Heart left ventricle (tissue), 16 donors: Measurements from ENCODE around the gene BDKRB2. TPM values are rescaled to one million over a fixed set of nuclear protein-coding genes. Genes with fewer than 3 reads are reported as not detected.

Experiments used
- ATAC-seq, 4 donors: fragments of 200-7000 bp; cut with Tn5 transposase; one replicate each; pipeline ENCODE4 v1.9.1; 2020 to 2022; ENCODE audit warnings: moderate library complexity in 4 of 4, mild to moderate bottlenecking in 3 of 4, moderate number of reproducible peaks in 1 of 4
- DNase-seq, 5 donors: peaks; one replicate each; pipeline ENCODE4 v3.0.0-alpha.2; 2020
- H3K27ac ChIP-seq, 12 donors: fragments of 200-600 bp; sonication (generic) in 4 of 12; one replicate each; pipeline versions ENCODE4 v1.5.0 to v1.8.0; 2016 to 2022; ENCODE audit warnings: mild to moderate bottlenecking in 2 of 12
- H3K27me3 ChIP-seq, 9 donors: fragments of 200-600 bp; sonication (generic) in 2 of 9; one replicate each; pipeline versions ENCODE4 v1.5.1 to v1.8.0; 2016 to 2022; ENCODE audit warnings: mild to moderate bottlenecking in 3 of 9
- H3K36me3 ChIP-seq, 9 donors: fragments of 200-600 bp; sonication (generic) in 2 of 9; one replicate each; pipeline versions ENCODE4 v1.5.0 to v1.8.0; 2018 to 2022; ENCODE audit warnings: mild to moderate bottlenecking in 2 of 9
- H3K4me1 ChIP-seq, 12 donors: fragments of 200-600 bp; sonication (generic) in 4 of 12; one replicate each; pipeline versions ENCODE4 v1.5.0 to v1.8.0; 2016 to 2022; ENCODE audit warnings: mild to moderate bottlenecking in 3 of 12
- H3K4me3 ChIP-seq, 12 donors: fragments of 200-600 bp; sonication (generic) in 4 of 12; one replicate each; pipeline versions ENCODE4 v1.5.0 to v1.8.0; 2017 to 2022; ENCODE audit warnings: mild to moderate bottlenecking in 9 of 12, moderate library complexity in 4 of 12
- H3K9me3 ChIP-seq, 12 donors: fragments of 200-600 bp; sonication (generic) in 4 of 12; one replicate each; pipeline versions ENCODE4 v1.5.0 to v1.8.0; 2016 to 2022; ENCODE audit warnings: mild to moderate bottlenecking in 1 of 12
- POLR2A ChIP-seq, 2 donors: fragments of 450-650 bp; IDR thresholded peaks; one replicate each; pipeline ENCODE4 v1.6.1; 2017; ENCODE audit warnings: antibody characterized with exemption in 2 of 2, mild to moderate bottlenecking in 2 of 2, moderate library complexity in 2 of 2
- WGBS, 4 donors: extraction: QIAGEN DNeasy Blood & Tissue Kit in 2 of 4; methylation state at CpG; one replicate each; pipeline versions ENCODE4 v1.1.5 to v1.1.7; 2013 to 2018; 5-methylcytosine and 5-hydroxymethylcytosine counted together
- intact Hi-C, 10 donors: fragments of 100-400 bp; cut with DNase I; formaldehyde crosslinking; loops; one replicate each; pipeline versions ENCODE4 v1.11.1 to v1.14.2; 2022
- polyA plus RNA-seq, 2 donors: library from polyadenylated mRNA; stranded (reverse); fragments of 200-250 nt; gene quantifications; one replicate each; pipeline ENCODE4 v1.2.3, GENCODE V29; 2013
- total RNA-seq, 9 donors: library from RNA; depleted of rRNA in 2 of 9; stranded (reverse); fragments of >200 nt in 2 of 9; fragmentation: NEBNext Ultra II Directional in 3 of 9; extraction: Animal tissue kit (Norgen Biotek cat#: 25700) in 3 of 9; gene quantifications; one replicate each; pipeline versions ENCODE4 v1.1.0 to v1.2.4, GENCODE V29; 2016 to 2023
- TF ChIP-seq, protein P1 (sequence below), 12 donors: fragments of 200-600 bp; sonication (generic) in 4 of 12; IDR thresholded peaks; one replicate each; pipeline versions ENCODE4 v1.5.0 to v1.8.0; 2018 to 2022; ENCODE audit warnings: antibody characterized with exemption in 12 of 12, mild to moderate bottlenecking in 5 of 12
- donor health status: ischemic (EF 13 %, LVEDD 7.1; RV severe dilation, severe dysfunction).
- donor health status: healthy with polysubstance abuse.
- donor health status: DM: no; HTN: yes; CAD: no.
- donor health status: DM: no; HTN: no; CAD: no.
- donor health status: ischemic (EF 25% LVEDD 6.9; RV normal size, moderate dysfunction).
- donor health status: ischemic (EF 25% LVEDD 5.7; RV mildly dilated, moderate dysfunction).
- donor health status: healthy.
- donor health status: DM: yes; HTN: yes; CAD: no.
- donor health status: ischemic (EF 35%, LVEDD 5.7; RV mildly dilated, moderate dysfunction).
- donor health status: nonischemic (EF 11% LVEDD 7.7; RV severe dilation, severe dysfunction).
- donor health status: DM: yes; HTN: yes; CAD: no.
- donor health status: PGD.
- donor health status: ischemic (EF 29% LVEDD 5.4; RV normal size, mild dysfunction).
- donor health status: nonischemic (EF 23%, LVEDD 6.1; RV moderate dilation, normal function).

BDKRB2 gene
- total and polyA plus RNA-seq, 11 donors: 0.14 to 3.3 (median 0.63) TPM

DNA sequence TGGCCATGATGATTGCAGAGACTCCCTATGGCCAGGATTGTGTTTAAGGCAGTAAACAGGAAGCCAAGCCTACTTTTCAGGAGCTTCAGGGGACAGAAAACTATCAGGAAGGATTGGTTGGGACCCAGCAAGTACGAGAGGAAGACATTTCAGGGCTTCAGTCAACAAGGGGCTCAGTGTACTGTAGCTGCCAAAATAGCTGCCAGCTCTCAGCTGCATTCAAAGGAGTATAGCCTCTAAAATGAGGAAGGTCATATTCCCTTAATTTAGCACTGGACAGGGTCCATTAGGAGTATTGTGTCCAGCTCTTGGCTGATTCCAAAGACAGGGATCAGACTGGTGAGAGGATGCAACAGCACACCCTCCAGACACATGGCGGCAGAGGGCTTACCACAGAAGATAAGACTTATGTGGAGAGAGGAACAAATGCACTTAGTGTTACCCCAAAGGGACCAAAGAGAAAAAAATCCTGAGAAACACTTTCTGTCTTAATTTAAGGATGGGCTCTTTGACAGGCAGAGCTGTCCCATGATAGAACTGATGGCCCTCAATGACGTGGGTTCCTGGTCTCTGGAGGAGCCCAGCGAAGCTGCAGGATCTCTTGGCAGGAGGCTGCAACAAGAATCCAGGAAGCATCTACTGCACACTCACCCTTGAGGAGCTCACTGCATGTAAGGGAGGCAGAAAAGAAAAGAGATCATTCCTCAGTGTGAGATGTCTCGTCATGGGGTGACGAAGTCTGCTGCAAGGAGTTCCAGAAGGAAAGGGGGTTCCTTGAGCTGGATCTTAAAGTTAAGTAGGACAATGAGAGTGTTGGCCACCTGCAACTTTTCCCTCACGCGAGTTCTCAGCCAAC lies 66.2 kb downstream of the BDKRB2 start:
- Histone ChIP-seq H3K4me1 (peaks cover 0 to 6% (median 0%) of the 10 kb centered on the region in 12 donors), H3K4me3 (no peak overlapping the region), H3K36me3 (no peaks in the 10 kb centered on the region), H3K9me3 (peaks cover 0 to 20% (median 0%) of the 10 kb centered on the region in 12 donors), H3K27me3 (peaks cover 0 to 2% (median 0%) of the 10 kb centered on the region in 9 donors), H3K27ac (no peak overlapping the region)
- DNase-seq (no peak), ATAC-seq (no peak)
- TF ChIP-seq, protein P1, sequence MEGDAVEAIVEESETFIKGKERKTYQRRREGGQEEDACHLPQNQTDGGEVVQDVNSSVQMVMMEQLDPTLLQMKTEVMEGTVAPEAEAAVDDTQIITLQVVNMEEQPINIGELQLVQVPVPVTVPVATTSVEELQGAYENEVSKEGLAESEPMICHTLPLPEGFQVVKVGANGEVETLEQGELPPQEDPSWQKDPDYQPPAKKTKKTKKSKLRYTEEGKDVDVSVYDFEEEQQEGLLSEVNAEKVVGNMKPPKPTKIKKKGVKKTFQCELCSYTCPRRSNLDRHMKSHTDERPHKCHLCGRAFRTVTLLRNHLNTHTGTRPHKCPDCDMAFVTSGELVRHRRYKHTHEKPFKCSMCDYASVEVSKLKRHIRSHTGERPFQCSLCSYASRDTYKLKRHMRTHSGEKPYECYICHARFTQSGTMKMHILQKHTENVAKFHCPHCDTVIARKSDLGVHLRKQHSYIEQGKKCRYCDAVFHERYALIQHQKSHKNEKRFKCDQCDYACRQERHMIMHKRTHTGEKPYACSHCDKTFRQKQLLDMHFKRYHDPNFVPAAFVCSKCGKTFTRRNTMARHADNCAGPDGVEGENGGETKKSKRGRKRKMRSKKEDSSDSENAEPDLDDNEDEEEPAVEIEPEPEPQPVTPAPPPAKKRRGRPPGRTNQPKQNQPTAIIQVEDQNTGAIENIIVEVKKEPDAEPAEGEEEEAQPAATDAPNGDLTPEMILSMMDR (IDR thresholded peaks at IDR 0.05): no peak
- TF ChIP-seq POLR2A (IDR thresholded peaks at IDR 0.05): no peak
- WGBS, 4 donors: 75 to 79% (median 78%) methylated on average over 8 of the region's 8 CpGs
- intact Hi-C loops: loop anchor here in 4 of 10 donors (5.0 to 10.0 kb wide), 3 partner anchors 273 to 706 kb away; no protein-coding TSS in a partner anchor

DNA sequence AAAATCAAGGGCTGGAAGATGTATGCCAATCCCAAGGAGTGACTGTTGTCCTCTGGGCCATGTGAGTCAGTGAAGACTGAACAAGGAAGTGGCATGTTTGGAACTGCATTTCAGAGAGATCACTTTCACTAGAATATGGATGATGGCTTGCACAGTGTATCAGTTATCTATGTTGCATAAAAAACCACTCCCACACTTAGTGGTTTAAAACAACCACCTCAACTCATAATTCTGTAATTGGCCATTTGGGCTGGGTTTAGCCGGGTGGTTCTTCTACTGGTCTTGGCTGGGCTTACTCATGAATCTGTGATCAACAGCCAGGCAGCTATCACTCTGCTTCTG lies 66.8 kb downstream of the BDKRB2 start:
- no peak for ATAC-seq
- Histone ChIP-seq H3K27me3 (peaks cover 0 to 2% (median 0%) of the 10 kb centered on the region in 9 donors), H3K36me3 (no peaks in the 10 kb centered on the region), H3K9me3 (peaks cover 0 to 20% (median 0%) of the 10 kb centered on the region in 12 donors), H3K4me1 (peaks cover 0 to 8% (median 0%) of the 10 kb centered on the region in 12 donors), H3K27ac (no peak overlapping the region), H3K4me3 (no peak overlapping the region)
- WGBS, 4 donors: 97 to 100% (median 99%) methylated on average over 1 of the region's 1 CpG
- DNase-seq: no peak
- no peak for TF ChIP-seq POLR2A (IDR thresholded peaks at IDR 0.05)
- TF ChIP-seq, protein P1 (IDR thresholded peaks at IDR 0.05): no peak
- intact Hi-C loops: loop anchor here in 4 of 10 donors (5.0 to 10.0 kb wide), 3 partner anchors 274 to 707 kb away; no protein-coding TSS in a partner anchor

DNA sequence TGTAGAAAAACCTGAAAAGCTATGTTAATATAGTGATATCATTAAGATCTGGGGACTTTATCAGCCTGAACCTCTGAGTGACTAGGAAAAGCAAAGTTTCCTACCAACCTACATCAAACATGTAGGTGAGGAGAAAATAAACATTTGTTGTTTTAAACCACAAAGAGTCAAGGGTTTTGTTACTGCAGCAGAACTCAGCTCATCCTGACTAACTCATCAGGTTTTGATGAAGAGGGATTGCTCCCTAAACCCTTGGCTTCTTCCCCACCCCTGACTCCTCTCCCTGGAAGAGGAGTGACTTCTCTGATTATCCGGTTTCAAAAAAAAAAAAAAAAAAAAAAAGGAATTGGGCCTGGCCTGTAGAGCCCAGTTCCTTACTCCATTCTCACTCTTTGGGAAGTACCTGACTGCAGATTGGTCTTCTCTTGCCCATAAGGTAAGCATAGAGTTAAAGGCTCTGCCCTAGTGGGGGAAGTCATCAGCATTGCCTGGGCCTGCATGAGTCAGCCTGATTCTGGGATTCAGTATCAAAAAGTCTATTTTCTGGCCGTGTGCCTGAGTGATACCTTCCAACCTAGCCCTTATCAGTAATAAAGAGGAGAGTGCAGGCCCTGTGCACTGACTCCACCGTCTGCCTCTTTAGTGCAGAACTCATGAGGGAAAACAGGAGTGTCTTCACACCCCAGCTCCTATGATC lies 68.3 kb downstream of the BDKRB2 start:
- DNase-seq (no peak), ATAC-seq (no peak)
- H3K27ac ChIP-seq: no peak overlapping the region
- TF ChIP-seq, protein P1 (IDR thresholded peaks at IDR 0.05): no peak
- TF ChIP-seq POLR2A (IDR thresholded peaks at IDR 0.05): no peak
- no peaks in the 10 kb centered on the region for H3K36me3 ChIP-seq
- no peak overlapping the region for H3K4me3 ChIP-seq
- H3K9me3 ChIP-seq: peaks cover 0 to 26% (median 5%) of the 10 kb centered on the region in 12 donors
- intact Hi-C loops: loop anchor here in 4 of 10 donors (5.0 to 10.0 kb wide), 3 partner anchors 276 to 708 kb away; no protein-coding TSS in a partner anchor
- peaks cover 0 to 8% (median 0%) of the 10 kb centered on the region in 12 donors for H3K4me1 ChIP-seq
- 26 to 48% (median 28%) methylated on average over 3 of the region's 3 CpGs for WGBS, 4 donors
- no peaks in the 10 kb centered on the region for H3K27me3 ChIP-seq

DNA sequence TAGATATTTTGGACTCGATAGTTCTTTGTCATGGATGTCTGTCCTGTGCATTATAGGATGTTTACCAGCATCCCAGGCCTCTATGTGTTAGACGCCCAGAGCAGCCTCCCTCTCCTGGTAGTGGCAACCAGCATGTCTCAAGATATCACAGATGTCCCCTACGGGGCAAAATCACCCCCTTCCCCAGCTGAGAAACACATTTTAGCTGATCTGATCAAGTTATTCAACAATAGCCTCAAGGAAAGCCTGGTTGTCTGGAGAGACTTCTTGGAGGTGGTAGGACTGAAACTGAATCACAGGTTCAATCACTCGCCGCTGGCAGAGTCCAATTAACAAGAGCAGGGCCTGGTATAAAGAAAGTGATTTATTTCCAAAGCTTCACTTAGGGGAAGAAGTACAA lies 69.0 kb downstream of the BDKRB2 start:
- 82 to 89% (median 88%) methylated on average over 5 of the region's 5 CpGs for WGBS, 4 donors
- no peak overlapping the region for H3K27ac ChIP-seq
- no peak for DNase-seq

More for the DNA sequence above, 69.0 kb downstream of the BDKRB2 start:
- Histone ChIP-seq H3K9me3 (peaks cover 0 to 33% (median 10%) of the 10 kb centered on the region in 12 donors), H3K4me1 (peaks cover 0 to 8% (median 0%) of the 10 kb centered on the region in 12 donors), H3K27me3 (no peaks in the 10 kb centered on the region), H3K4me3 (no peak overlapping the region), H3K36me3 (no peaks in the 10 kb centered on the region)
- intact Hi-C loops: loop anchor here in 8 of 10 donors (2.0 to 10.0 kb wide), 7 partner anchors 171 to 709 kb away; no protein-coding TSS in a partner anchor
- TF ChIP-seq POLR2A (IDR thresholded peaks at IDR 0.05): no peak
- TF ChIP-seq, protein P1 (IDR thresholded peaks at IDR 0.05): no peak
- ATAC-seq: no peak
